NB4 (cell line): Measurements from ENCODE around the gene TGM3.

Experiments used
- DNase-seq: peaks from one replicate; pipeline ENCODE4 v3.0.0; 2010; ENCODE audit warnings: low read depth
- H3K4me3 ChIP-seq: one replicate; pipeline ENCODE4 v1.5.1; 2011; ENCODE audit warnings: mild to moderate bottlenecking, low read depth, low read length, moderate library complexity
- MYC ChIP-seq: IDR thresholded peaks from 2 replicates; pipeline ENCODE4 v1.6.1; 2011; ENCODE audit warnings: low read depth, low read length
- POLR2A ChIP-seq: IDR thresholded peaks from 2 replicates; pipeline ENCODE4 v1.6.1; 2011; ENCODE audit warnings: mild to moderate bottlenecking; ENCODE audit not compliant: insufficient read length; ENCODE audit errors: extremely low read depth
- TF ChIP-seq, protein P1 (sequence below): IDR thresholded peaks from one replicate; pipeline ENCODE4 v1.5.1; 2012; ENCODE audit warnings: low read depth, low read length
- TF ChIP-seq, protein P2 (sequence below): IDR thresholded peaks from 2 replicates; pipeline ENCODE4 v1.6.1; 2011; ENCODE audit warnings: low read depth, low read length

The TGM3 gene

DNA sequence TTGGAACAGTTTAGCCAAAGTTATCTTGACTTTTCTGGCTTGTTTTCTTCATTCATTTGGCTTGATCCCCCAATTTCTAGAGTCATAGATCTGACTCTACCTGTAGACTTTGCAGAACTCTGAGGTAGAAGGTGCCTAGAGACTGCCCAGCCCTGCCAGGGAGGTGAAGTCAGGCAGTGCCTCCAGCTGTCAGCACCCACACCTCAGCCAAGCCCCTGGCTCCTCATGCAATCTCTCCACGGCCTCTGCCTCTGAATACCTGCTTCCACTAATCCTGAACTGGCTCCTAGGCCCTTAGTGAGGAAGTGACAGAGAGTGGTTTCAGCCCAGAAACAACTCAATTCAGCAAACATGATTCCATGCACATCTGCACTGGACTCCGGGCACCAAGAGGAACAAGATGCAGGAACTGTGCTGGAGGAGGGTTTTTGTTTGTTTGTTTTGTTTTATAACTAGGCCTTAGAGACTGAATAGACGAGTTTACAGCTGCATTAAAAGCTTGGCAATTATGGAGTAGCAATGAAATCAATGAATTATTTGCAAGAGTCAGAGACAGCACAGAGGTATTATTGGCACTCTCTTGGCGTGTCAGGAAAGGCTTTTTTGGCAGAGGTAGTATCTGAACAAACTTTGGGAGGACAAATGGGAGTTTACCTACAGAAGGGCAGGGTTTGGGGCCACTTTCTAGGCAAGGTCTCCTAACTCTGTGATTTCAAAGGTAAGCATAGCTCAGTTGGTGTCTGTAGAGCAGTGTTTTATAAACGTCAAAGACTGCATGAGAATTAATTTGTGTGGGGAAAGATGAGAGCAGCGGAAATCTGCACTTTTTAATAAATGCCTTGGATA lies 25.2 kb downstream of the TGM3 start:
- no peak for DNase-seq
- H3K4me3 ChIP-seq: no peak overlapping the region

DNA sequence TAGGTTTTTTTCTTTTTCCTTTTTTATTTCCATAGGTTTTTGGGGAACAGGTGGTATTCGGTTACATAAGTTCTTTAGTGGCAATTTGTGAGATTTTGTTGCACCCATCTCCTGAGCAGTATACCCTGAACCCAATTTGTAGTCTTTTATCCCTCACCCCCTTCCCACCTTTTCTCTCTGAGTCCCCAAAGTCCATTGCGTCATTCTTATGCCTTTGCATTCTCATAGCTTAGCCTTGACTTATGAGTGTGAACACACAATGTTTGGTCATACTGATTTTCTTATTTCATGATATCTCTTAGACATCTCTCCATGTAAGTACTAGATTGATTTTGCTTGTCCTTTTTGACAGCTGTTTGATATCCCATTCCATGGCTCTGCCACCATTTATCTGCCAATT lies 27.2 kb downstream of the TGM3 start:
- H3K4me3 ChIP-seq: no peak overlapping the region
- DNase-seq: no peak
- TF ChIP-seq MYC (no peak), POLR2A (no peak)

More for the DNA sequence above, 25.2 kb downstream of the TGM3 start:
- TF ChIP-seq, protein P1, sequence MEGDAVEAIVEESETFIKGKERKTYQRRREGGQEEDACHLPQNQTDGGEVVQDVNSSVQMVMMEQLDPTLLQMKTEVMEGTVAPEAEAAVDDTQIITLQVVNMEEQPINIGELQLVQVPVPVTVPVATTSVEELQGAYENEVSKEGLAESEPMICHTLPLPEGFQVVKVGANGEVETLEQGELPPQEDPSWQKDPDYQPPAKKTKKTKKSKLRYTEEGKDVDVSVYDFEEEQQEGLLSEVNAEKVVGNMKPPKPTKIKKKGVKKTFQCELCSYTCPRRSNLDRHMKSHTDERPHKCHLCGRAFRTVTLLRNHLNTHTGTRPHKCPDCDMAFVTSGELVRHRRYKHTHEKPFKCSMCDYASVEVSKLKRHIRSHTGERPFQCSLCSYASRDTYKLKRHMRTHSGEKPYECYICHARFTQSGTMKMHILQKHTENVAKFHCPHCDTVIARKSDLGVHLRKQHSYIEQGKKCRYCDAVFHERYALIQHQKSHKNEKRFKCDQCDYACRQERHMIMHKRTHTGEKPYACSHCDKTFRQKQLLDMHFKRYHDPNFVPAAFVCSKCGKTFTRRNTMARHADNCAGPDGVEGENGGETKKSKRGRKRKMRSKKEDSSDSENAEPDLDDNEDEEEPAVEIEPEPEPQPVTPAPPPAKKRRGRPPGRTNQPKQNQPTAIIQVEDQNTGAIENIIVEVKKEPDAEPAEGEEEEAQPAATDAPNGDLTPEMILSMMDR: no peak
- TF ChIP-seq, protein P2, sequence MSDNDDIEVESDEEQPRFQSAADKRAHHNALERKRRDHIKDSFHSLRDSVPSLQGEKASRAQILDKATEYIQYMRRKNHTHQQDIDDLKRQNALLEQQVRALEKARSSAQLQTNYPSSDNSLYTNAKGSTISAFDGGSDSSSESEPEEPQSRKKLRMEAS: no peak
- no peak for TF ChIP-seq MYC
- TF ChIP-seq POLR2A: no peak

DNA sequence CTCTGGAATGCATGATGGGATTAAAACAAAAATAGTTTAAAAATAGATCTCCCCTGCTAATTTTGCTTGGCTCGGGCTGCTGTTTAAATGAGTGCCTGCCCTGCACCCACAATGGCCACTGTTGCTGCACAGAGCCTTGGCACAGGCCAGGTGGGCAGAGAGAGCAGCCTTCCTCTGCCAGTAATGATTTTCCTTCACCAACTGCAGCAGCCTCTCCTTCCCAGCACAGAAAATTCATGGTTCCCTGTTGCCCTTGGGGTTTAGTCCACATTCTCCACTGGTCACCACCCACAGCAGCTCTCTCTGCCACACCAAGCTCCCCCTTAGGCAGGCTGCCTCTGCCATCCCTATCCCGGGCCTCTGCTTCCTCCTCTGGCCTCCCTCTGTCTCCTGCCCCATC lies 30.2 kb downstream of the TGM3 start:
- no peak for TF ChIP-seq MYC
- H3K4me3 ChIP-seq: no peak overlapping the region
- no peak for DNase-seq

DNA sequence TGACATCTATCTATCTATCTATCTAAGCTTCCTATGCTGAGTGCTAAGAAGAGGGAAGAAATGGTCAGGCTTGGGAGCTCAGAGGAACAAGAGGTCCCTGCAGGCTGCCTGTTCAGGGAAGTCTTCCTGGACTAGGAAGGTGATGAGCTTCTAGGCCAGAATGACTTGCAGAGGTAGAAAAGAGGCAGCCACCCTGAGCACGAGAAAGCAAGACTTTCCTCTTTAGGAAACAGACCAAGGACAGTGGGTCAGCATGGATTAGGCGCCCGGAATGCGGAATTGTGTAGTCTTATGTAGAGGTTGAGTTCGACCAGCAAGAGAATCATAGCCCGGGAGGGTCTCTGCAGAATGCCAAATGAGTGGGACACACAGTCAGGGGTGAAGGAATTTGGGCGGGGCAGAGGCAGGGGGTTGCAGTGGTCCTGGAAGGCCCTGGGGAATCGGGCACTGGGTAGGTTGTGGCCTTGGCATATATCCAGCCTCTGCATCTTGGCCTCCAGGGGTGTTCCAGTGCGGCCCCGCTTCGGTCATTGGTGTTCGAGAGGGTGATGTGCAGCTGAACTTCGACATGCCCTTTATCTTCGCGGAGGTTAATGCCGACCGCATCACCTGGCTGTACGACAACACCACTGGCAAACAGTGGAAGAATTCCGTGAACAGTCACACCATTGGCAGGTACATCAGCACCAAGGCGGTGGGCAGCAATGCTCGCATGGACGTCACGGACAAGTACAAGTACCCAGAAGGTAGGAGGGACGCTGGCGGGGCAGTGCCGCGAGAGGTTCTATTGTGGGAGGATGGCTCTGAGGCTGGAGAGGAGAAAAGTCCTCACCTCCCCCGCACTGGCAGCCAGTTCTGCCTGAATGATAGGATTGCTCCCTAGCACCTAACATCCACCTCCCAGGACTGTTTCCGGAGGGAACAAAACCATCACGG lies 32.1 kb downstream of the TGM3 start:
- TF ChIP-seq, protein P1: no peak
- TF ChIP-seq POLR2A: no peak
- TF ChIP-seq, protein P2: no peak
- no peak for TF ChIP-seq MYC
- H3K4me3 ChIP-seq: no peak overlapping the region
- DNase-seq: no peak

DNA sequence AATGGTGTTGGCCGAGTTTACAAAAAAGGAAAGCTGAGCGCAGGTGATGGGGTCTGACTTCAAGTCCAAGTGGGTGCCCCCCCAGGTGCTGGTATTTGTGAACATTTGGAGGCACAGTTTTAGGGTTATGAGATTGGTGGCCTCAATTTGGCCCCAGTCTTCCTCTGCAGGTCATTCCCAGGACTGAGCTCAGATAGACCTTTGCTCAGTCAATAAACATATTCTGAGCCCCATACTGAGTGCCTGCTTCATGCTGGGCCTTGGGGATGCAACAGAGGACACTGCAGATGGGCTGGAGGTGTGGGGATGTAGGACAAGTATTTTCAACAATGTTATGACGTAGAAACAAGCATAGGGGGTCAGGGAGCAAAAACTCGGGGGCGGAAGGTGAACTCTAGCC lies 33.5 kb downstream of the TGM3 start:
- no peak for TF ChIP-seq POLR2A
- TF ChIP-seq, protein P2: no peak
- TF ChIP-seq, protein P1: no peak
- no peak for TF ChIP-seq MYC
- H3K4me3 ChIP-seq: no peak overlapping the region
- no peak for DNase-seq

DNA sequence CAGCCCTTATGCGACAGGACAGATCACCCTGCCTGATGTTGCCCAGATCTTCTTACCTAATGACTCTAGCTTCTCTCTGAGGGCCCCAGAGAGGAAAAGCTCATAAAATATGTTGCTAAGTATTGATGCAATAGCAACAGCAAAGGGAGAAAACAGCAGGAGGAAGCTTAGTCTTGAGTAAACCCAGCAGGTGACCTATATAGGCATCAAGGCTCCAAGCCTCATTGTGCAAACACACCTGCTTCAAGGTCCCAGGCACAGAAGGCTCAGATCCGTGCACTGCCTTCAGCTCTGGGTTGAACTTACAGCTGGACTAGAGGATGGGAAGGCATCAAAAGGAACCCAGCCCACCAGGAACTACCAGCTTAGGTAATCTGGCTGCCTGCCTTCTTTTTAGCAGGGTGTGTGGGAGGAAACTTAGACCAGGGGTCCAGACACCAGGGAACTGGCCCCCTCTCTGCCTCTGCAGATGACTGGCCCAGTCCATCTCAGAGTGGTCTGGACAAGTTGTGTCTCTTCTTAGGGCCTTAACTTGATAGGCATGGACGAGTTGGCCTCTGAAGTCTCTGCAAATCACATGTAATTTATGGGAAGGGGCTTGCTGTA lies 34.4 kb downstream of the TGM3 start:
- DNase-seq: peak; percentile 89
- H3K4me3 ChIP-seq: no peak overlapping the region
- TF ChIP-seq MYC (peak; percentile 48; the same call in 1 of the 2 replicates), POLR2A (no peak)
- TF ChIP-seq, protein P1: no peak
- TF ChIP-seq, protein P2: peak; percentile 17
